ENCODE measurements around the gene KCTD5.

Gene KCTD5

GRCh38 chr16:2752850-2753732, 70.8 kb downstream of the KCTD5 start:
- POLR2A ChIA-PET = interaction anchor here (0.6 to 4.3 kb wide), 18 partner anchors 10 to 158 kb away, joined by 3 to 48 read pairs (median 4); partner anchors contain the start of genes ELOB, FLYWCH2 and KCTD5
- CTCF ChIA-PET = interaction anchor here (0.7 kb wide), 1 partner anchor 17 kb away, joined by 3 read pairs; no protein-coding TSS in a partner anchor

GRCh38 chr16:2753733-2754020, 71.4 kb downstream of the KCTD5 start:
- TF ChIP-seq NFRKB (IDR thresholded peaks at IDR 0.05) (no peak), PKNOX1 (IDR thresholded peaks at IDR 0.05) (no peak), FOXK2 (IDR thresholded peaks at IDR 0.05) (no peak), LEF1 (IDR thresholded peaks at IDR 0.05; ENCODE audit: borderline replicate concordance) (no peak), SP1 (IDR thresholded peaks at IDR 0.05) (no peak), HDGF (IDR thresholded peaks at IDR 0.05; ENCODE audit: borderline replicate concordance) (no peak), TARDBP (IDR thresholded peaks at IDR 0.05) (no peak)
- POLR2A ChIA-PET = interaction anchor here (0.6 to 4.3 kb wide), 7 partner anchors 15 to 128 kb away, joined by 3 to 42 read pairs (median 13); partner anchors contain the start of genes ELOB and KCTD5

More at GRCh38 chr16:2752850-2753732, 70.8 kb downstream of the KCTD5 start:
- peak; percentile 84 for DNase-seq (ENCODE audit: extremely low spot score)
- TF ChIP-seq FOXM1 (IDR thresholded peaks at IDR 0.05; ENCODE audit: borderline replicate concordance) (peak; percentile 59; the same call in 1 of the 2 replicates), ELF4 (IDR thresholded peaks at IDR 0.05) (no peak), ZNF384 (IDR thresholded peaks at IDR 0.05) (no peak), ARNT (IDR thresholded peaks at IDR 0.05) (no peak), FOXA1 (IDR thresholded peaks at IDR 0.05) (no peak)

GRCh38 chr16:2755158-2755557, 72.8 kb downstream of the KCTD5 start:
- ChIA-PET POLR2A (interaction anchor here (4.3 kb wide), 1 partner anchor 20 kb away, joined by 42 read pairs; no protein-coding TSS in a partner anchor), CTCF (no interaction called here)
- DNase-seq (ENCODE audit: extremely low spot score) = no peak
- TF ChIP-seq NFRKB (IDR thresholded peaks at IDR 0.05) = no peak
- TF ChIP-seq FOXA1 (IDR thresholded peaks at IDR 0.05) = no peak
- TF ChIP-seq ARNT (IDR thresholded peaks at IDR 0.05) = no peak
- no peak for TF ChIP-seq PKNOX1 (IDR thresholded peaks at IDR 0.05)
- TF ChIP-seq BHLHE40 (IDR thresholded peaks at IDR 0.05; ENCODE audit: borderline replicate concordance) = no peak
- no peak for TF ChIP-seq LEF1 (IDR thresholded peaks at IDR 0.05; ENCODE audit: borderline replicate concordance)
- TF ChIP-seq FOXM1 (IDR thresholded peaks at IDR 0.05; ENCODE audit: borderline replicate concordance) = no peak

More at GRCh38 chr16:2753733-2754020, 71.4 kb downstream of the KCTD5 start:
- DNase-seq (ENCODE audit: extremely low spot score) = no peak
- CTCF ChIA-PET = interaction anchor here (0.7 kb wide), 1 partner anchor 16 kb away, joined by 3 read pairs; no protein-coding TSS in a partner anchor

GRCh38 chr16:2756288-2757015, 74.1 kb downstream of the KCTD5 start:
- TF ChIP-seq TARDBP (IDR thresholded peaks at IDR 0.05) = no peak
- no peak for TF ChIP-seq ELF4 (IDR thresholded peaks at IDR 0.05)
- ChIA-PET POLR2A (interaction anchor here (1.0 to 1.1 kb wide), 2 partner anchors 18 to 75 kb away, joined by 3 read pairs; no protein-coding TSS in a partner anchor), CTCF (no interaction called here)
- no peak for DNase-seq (ENCODE audit: extremely low spot score)

- TF ChIP-seq TARDBP (IDR thresholded peaks at IDR 0.05) = no peak
- TF ChIP-seq ZNF384 (IDR thresholded peaks at IDR 0.05) = no peak
- no peak for TF ChIP-seq LEF1 (IDR thresholded peaks at IDR 0.05; ENCODE audit: borderline replicate concordance)
- TF ChIP-seq FOXK2 (IDR thresholded peaks at IDR 0.05) = no peak
- TF ChIP-seq NFRKB (IDR thresholded peaks at IDR 0.05) = no peak
- TF ChIP-seq SUZ12 (IDR thresholded peaks at IDR 0.05) = no peak
- TF ChIP-seq FOXA1 (IDR thresholded peaks at IDR 0.05) = no peak
- TF ChIP-seq FOXM1 (IDR thresholded peaks at IDR 0.05; ENCODE audit: borderline replicate concordance) = no peak
- TF ChIP-seq ELF4 (IDR thresholded peaks at IDR 0.05) = no peak
- TF ChIP-seq PKNOX1 (IDR thresholded peaks at IDR 0.05) = no peak
- TF ChIP-seq CTBP1 (IDR thresholded peaks at IDR 0.05; ENCODE audit: borderline replicate concordance) = no peak
- TF ChIP-seq HDGF (IDR thresholded peaks at IDR 0.05; ENCODE audit: borderline replicate concordance) = no peak
- TF ChIP-seq SP1 (IDR thresholded peaks at IDR 0.05) = no peak
- TF ChIP-seq BHLHE40 (IDR thresholded peaks at IDR 0.05; ENCODE audit: borderline replicate concordance) = no peak
- TF ChIP-seq ARNT (IDR thresholded peaks at IDR 0.05) = no peak
- no peak for TF ChIP-seq L3MBTL2 (conservative IDR thresholded peaks at IDR 0.05)
- ChIA-PET POLR2A (interaction anchor here (0.7 kb wide), 1 partner anchor 21 kb away, joined by 4 read pairs; no protein-coding TSS in a partner anchor), CTCF (no interaction called here)
- DNase-seq (ENCODE audit: extremely low spot score) = no peak
These were observed 75.0 kb downstream of the KCTD5 start for GRCh38 chr16:2757344-2757743.
